Peyer's patch (tissue), 4 donors: ENCODE results near the gene RPGRIP1.
"Not testable (repeated sequence)": the region's sequence is repeated elsewhere in the genome, so short reads cannot be mapped to it uniquely, and the experiment has no call there.

ENCODE experiments used
- POLR2A ChIP-seq, 2 donors: fragments of 450-650 bp; IDR thresholded peaks; one replicate each; pipeline ENCODE4 v1.5.1; 2017; ENCODE audit warnings: antibody characterized with exemption in 2 of 2, mild to moderate bottlenecking in 2 of 2, moderate library complexity in 2 of 2
- TF ChIP-seq, protein P1 (sequence below), 6 experiments: fragments of 450-650 bp in 4 of 6; fragments of 200-600 bp in 2 of 6; sonication (generic) in 1 of 6; IDR thresholded peaks; one replicate each; pipeline ENCODE4 v1.5.1; 2017 to 2019; ENCODE audit warnings: antibody characterized with exemption in 6 of 6, mild to moderate bottlenecking in 3 of 6, moderate library complexity in 1 of 6

DNA sequence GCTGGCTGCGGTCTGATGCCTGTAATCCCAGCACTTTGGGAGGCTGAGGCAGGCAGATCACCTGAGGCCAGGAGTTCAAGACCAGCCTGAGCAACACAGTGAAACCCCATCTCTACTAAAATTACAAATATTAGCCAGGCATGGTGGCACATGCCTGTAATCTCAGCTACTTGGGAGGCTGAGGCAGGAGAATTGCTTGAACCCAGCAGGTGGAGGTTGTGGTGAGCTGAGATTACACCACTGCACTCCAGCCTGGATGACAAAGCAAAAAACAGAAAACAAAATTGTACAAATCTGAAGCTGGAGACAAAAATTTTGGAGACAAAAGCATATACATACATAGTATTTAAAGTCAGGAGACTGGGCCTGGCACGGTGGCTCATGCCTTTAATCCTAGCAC is 6.6 kb downstream of the RPGRIP1 start:
- not testable (repeated sequence) for TF ChIP-seq POLR2A (IDR thresholded peaks at IDR 0.05)
- TF ChIP-seq, protein P1, sequence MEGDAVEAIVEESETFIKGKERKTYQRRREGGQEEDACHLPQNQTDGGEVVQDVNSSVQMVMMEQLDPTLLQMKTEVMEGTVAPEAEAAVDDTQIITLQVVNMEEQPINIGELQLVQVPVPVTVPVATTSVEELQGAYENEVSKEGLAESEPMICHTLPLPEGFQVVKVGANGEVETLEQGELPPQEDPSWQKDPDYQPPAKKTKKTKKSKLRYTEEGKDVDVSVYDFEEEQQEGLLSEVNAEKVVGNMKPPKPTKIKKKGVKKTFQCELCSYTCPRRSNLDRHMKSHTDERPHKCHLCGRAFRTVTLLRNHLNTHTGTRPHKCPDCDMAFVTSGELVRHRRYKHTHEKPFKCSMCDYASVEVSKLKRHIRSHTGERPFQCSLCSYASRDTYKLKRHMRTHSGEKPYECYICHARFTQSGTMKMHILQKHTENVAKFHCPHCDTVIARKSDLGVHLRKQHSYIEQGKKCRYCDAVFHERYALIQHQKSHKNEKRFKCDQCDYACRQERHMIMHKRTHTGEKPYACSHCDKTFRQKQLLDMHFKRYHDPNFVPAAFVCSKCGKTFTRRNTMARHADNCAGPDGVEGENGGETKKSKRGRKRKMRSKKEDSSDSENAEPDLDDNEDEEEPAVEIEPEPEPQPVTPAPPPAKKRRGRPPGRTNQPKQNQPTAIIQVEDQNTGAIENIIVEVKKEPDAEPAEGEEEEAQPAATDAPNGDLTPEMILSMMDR (IDR thresholded peaks at IDR 0.05): not testable (repeated sequence)
